HUES64 (cell line): ENCODE measurements around the gene DRD1. TPM values are rescaled to one million over a fixed set of nuclear protein-coding genes. Genes with fewer than 3 reads are reported as not detected.

Experiments
- H3K27ac ChIP-seq: 2 replicates; pipeline ENCODE4 v1.7.0; 2013; ENCODE audit warnings: low read depth, low read length, inconsistent platforms
- H3K27me3 ChIP-seq: 2 replicates; pipeline ENCODE4 v1.6.1; 2013; ENCODE audit warnings: mild to moderate bottlenecking, low read length; ENCODE audit not compliant: insufficient read depth
- H3K36me3 ChIP-seq: 2 replicates; pipeline ENCODE4 v1.6.1; 2013; ENCODE audit warnings: mild to moderate bottlenecking, low read length; ENCODE audit not compliant: insufficient read depth
- H3K4me1 ChIP-seq: 2 replicates; pipeline ENCODE4 v1.6.1; 2013; ENCODE audit warnings: mild to moderate bottlenecking, low read length, moderate library complexity; ENCODE audit not compliant: insufficient read depth
- H3K4me3 ChIP-seq: 2 replicates; pipeline ENCODE4 v1.5.1; 2013; ENCODE audit warnings: mild to moderate bottlenecking, low read length, moderate library complexity
- H3K9ac ChIP-seq: 2 replicates; pipeline ENCODE4 v1.6.1; 2013; ENCODE audit warnings: mild to moderate bottlenecking, low read depth, low read length
- H3K9me3 ChIP-seq: 2 replicates; pipeline ENCODE4 v1.6.1; 2013; ENCODE audit warnings: low read depth, low read length; ENCODE audit not compliant: insufficient read depth
- WGBS: fragments of 150-250, 120-280 bp; methylation state at CpG from one replicate; pipeline ENCODE4 v1.1.7; 2013; ENCODE audit warnings: missing lambda C conversion rate; 5-methylcytosine and 5-hydroxymethylcytosine counted together
- polyA plus RNA-seq, 2 experiments: library from polyadenylated mRNA; stranded (reverse); fragments of 50-300 nt; gene quantifications; one replicate each; pipeline ENCODE4 v1.2.3, GENCODE V29; 2013

DRD1 gene
- polyA plus RNA-seq (2013, experiment 1 of 2), result 0.30 TPM
- 0.44 TPM for polyA plus RNA-seq (2013, experiment 2 of 2)

GRCh38 chr5:175444060-175444904 is at the start of gene DRD1:
Gene DRD1, minus strand, starts transcription at chr5:175444182. Its CDS starts 1,083 bp downstream, at chr5:175443099.
- WGBS, result under 1% methylated on average over 91 of the region's 91 CpGs
- Histone ChIP-seq H3K9ac (no peak within 1 kb of the TSS; the same call in 1 of the 2 replicates), H3K27ac (no peak within 1 kb of the TSS), H3K4me1 (peaks cover 25% of the 10 kb centered on the region), H3K9me3 (no peaks in the 10 kb centered on the region), H3K27me3 (peaks cover 64% of the 10 kb centered on the region), H3K4me3 (peak within 1 kb of the TSS; percentile 55), H3K36me3 (no peaks in the 10 kb centered on the region)

- H3K27ac ChIP-seq, result no peak overlapping the region
- WGBS, result 96% methylated on average over 8 of the region's 8 CpGs
- H3K27me3 ChIP-seq, result no peaks in the 10 kb centered on the region
- no peak overlapping the region for H3K4me3 ChIP-seq
- H3K36me3 ChIP-seq, result peaks cover 83% of the 10 kb centered on the region
- no peaks in the 10 kb centered on the region for H3K4me1 ChIP-seq
- no peaks in the 10 kb centered on the region for H3K9me3 ChIP-seq
- no peak overlapping the region for H3K9ac ChIP-seq
These were observed 49.7 kb upstream of the DRD1 start for GRCh38 chr5:175493726-175494125.

- 95% methylated on average over 7 of the region's 7 CpGs for WGBS
- no peaks in the 10 kb centered on the region for H3K4me1 ChIP-seq
- no peak overlapping the region for H3K4me3 ChIP-seq
- no peak overlapping the region for H3K27ac ChIP-seq
- no peaks in the 10 kb centered on the region for H3K27me3 ChIP-seq
- H3K36me3 ChIP-seq, result peaks cover 78% of the 10 kb centered on the region
- H3K9ac ChIP-seq, result no peak overlapping the region
- H3K9me3 ChIP-seq, result no peaks in the 10 kb centered on the region
These were observed 49.3 kb upstream of the DRD1 start for GRCh38 chr5:175493260-175493659.

GRCh38 chr5:175491223-175491622 is 47.2 kb upstream of the DRD1 start:
- Histone ChIP-seq H3K4me3 (no peak overlapping the region), H3K27me3 (no peaks in the 10 kb centered on the region), H3K9me3 (no peaks in the 10 kb centered on the region), H3K27ac (no peak overlapping the region), H3K9ac (no peak overlapping the region), H3K36me3 (peaks cover 65% of the 10 kb centered on the region), H3K4me1 (no peaks in the 10 kb centered on the region)
- 94% methylated on average over 5 of the region's 6 CpGs for WGBS

- 96% methylated on average over 6 of the region's 6 CpGs for WGBS
- Histone ChIP-seq H3K9ac (no peak overlapping the region), H3K36me3 (peaks cover 66% of the 10 kb centered on the region), H3K4me1 (no peaks in the 10 kb centered on the region), H3K9me3 (no peaks in the 10 kb centered on the region), H3K4me3 (no peak overlapping the region), H3K27ac (no peak overlapping the region), H3K27me3 (no peaks in the 10 kb centered on the region)
These were observed 45.9 kb upstream of the DRD1 start for GRCh38 chr5:175489693-175490443.

GRCh38 chr5:175487514-175488222 is 43.7 kb upstream of the DRD1 start:
- no peaks in the 10 kb centered on the region for H3K27me3 ChIP-seq
- no peak overlapping the region for H3K27ac ChIP-seq
- H3K9ac ChIP-seq, result no peak overlapping the region
- H3K9me3 ChIP-seq, result no peaks in the 10 kb centered on the region
- no peak overlapping the region for H3K4me3 ChIP-seq
- H3K36me3 ChIP-seq, result peaks cover 66% of the 10 kb centered on the region
- 93% methylated on average over 11 of the region's 11 CpGs for WGBS
- H3K4me1 ChIP-seq, result no peaks in the 10 kb centered on the region

- Histone ChIP-seq H3K4me1 (0 out of 2 replicates have a peak, but pooled peaks cover under 1% of the 10 kb centered on the region), H3K9ac (no peak overlapping the region), H3K36me3 (peaks cover 64% of the 10 kb centered on the region), H3K9me3 (no peaks in the 10 kb centered on the region), H3K27me3 (no peaks in the 10 kb centered on the region), H3K27ac (no peak overlapping the region), H3K4me3 (no peak overlapping the region)
- WGBS, result 92% methylated on average over 6 of the region's 6 CpGs
These were observed 41.6 kb upstream of the DRD1 start for GRCh38 chr5:175485631-175486030.

- Histone ChIP-seq H3K36me3 (peaks cover 65% of the 10 kb centered on the region), H3K27ac (no peak overlapping the region), H3K9ac (no peak overlapping the region), H3K9me3 (no peaks in the 10 kb centered on the region), H3K4me3 (no peak overlapping the region), H3K4me1 (peaks cover 4% of the 10 kb centered on the region; the same call in 1 of the 2 replicates), H3K27me3 (no peaks in the 10 kb centered on the region)
- 95% methylated on average over 4 of the region's 4 CpGs for WGBS
These were observed 40.8 kb upstream of the DRD1 start for GRCh38 chr5:175484829-175485228.

- no peak overlapping the region for H3K4me3 ChIP-seq
- peaks cover 62% of the 10 kb centered on the region for H3K36me3 ChIP-seq
- peaks cover 9% of the 10 kb centered on the region for H3K4me1 ChIP-seq
- H3K27me3 ChIP-seq, result no peaks in the 10 kb centered on the region
- no peak overlapping the region for H3K9ac ChIP-seq
- no peaks in the 10 kb centered on the region for H3K9me3 ChIP-seq
- H3K27ac ChIP-seq, result no peak overlapping the region
- 97% methylated on average over 26 of the region's 26 CpGs for WGBS
These were observed 40.3 kb upstream of the DRD1 start for GRCh38 chr5:175484322-175484721.

GRCh38 chr5:175483337-175483736 is 39.4 kb upstream of the DRD1 start:
- 92% methylated on average over 8 of the region's 8 CpGs for WGBS
- Histone ChIP-seq H3K9me3 (no peaks in the 10 kb centered on the region), H3K4me1 (peaks cover 12% of the 10 kb centered on the region), H3K27ac (no peak overlapping the region), H3K36me3 (peaks cover 59% of the 10 kb centered on the region), H3K9ac (no peak overlapping the region), H3K4me3 (no peak overlapping the region), H3K27me3 (no peaks in the 10 kb centered on the region)
